GM18499 (cell line): ENCODE data around the gene NHLRC4.

ENCODE experiments used
- ATAC-seq: cut with Tn5 transposase; IDR thresholded peaks from one replicate; pipeline ENCODE4 v1.9.1; 2021; ENCODE audit warnings: moderate number of reproducible peaks; ENCODE audit not compliant: insufficient read depth, unreplicated experiment

NHLRC4 gene

GRCh38 chr16:564690-565418 lies 2.0 kb upstream of the NHLRC4 start:
- ATAC-seq, result no peak

GRCh38 chr16:565419-566330 lies 1.1 kb upstream of the NHLRC4 start:
- no peak for ATAC-seq

- no peak for ATAC-seq
Observed at GRCh38 chr16:567373-568256, 810 bp downstream of the NHLRC4 start.

GRCh38 chr16:568401-569258 lies 1.8 kb downstream of the NHLRC4 start:
- ATAC-seq, result no peak

- no peak for ATAC-seq
Observed at GRCh38 chr16:569445-570254, 2.8 kb downstream of the NHLRC4 start, which contains the start of gene PIGQ. PIGQ (plus strand) TSS chr16:569968; CDS start chr16:574075, 4,107 bp downstream.

GRCh38 chr16:572865-573650 lies 6.3 kb downstream of the NHLRC4 start:
- no peak for ATAC-seq

GRCh38 chr16:574021-574760 lies 7.4 kb downstream of the NHLRC4 start:
- ATAC-seq, result no peak

- no peak for ATAC-seq
Observed at GRCh38 chr16:575354-576196, 8.8 kb downstream of the NHLRC4 start.

GRCh38 chr16:576197-576822 lies 9.5 kb downstream of the NHLRC4 start:
- ATAC-seq, result no peak

- no peak for ATAC-seq
Observed at GRCh38 chr16:576823-577201, 10.0 kb downstream of the NHLRC4 start.

GRCh38 chr16:577796-578195 lies 11.0 kb downstream of the NHLRC4 start:
- no peak for ATAC-seq

- ATAC-seq, result no peak
Observed at GRCh38 chr16:578232-578869, 11.5 kb downstream of the NHLRC4 start.

GRCh38 chr16:578870-579405 lies 12.1 kb downstream of the NHLRC4 start:
- ATAC-seq, result no peak

- ATAC-seq, result no peak
Observed at GRCh38 chr16:580141-580945, 13.5 kb downstream of the NHLRC4 start.
